ENCODE results near the gene FRMD5.

FRMD5 gene

GRCh38 chr15:43930556-43930955, 264.5 kb downstream of the FRMD5 start:
- H3K9me3 ChIP-seq (ENCODE audit: severe bottlenecking): no peaks in the 10 kb centered on the region
- H3K27ac ChIP-seq: no peak overlapping the region
- H3K36me3 ChIP-seq: no peaks in the 10 kb centered on the region
- DNase-seq: no peak
- no peak overlapping the region for H3K4me3 ChIP-seq (ENCODE audit: low read depth, low read length)
- H3K27me3 ChIP-seq (ENCODE audit: insufficient read depth, low read depth, severe bottlenecking): no peaks in the 10 kb centered on the region
- TF ChIP-seq, protein P1, sequence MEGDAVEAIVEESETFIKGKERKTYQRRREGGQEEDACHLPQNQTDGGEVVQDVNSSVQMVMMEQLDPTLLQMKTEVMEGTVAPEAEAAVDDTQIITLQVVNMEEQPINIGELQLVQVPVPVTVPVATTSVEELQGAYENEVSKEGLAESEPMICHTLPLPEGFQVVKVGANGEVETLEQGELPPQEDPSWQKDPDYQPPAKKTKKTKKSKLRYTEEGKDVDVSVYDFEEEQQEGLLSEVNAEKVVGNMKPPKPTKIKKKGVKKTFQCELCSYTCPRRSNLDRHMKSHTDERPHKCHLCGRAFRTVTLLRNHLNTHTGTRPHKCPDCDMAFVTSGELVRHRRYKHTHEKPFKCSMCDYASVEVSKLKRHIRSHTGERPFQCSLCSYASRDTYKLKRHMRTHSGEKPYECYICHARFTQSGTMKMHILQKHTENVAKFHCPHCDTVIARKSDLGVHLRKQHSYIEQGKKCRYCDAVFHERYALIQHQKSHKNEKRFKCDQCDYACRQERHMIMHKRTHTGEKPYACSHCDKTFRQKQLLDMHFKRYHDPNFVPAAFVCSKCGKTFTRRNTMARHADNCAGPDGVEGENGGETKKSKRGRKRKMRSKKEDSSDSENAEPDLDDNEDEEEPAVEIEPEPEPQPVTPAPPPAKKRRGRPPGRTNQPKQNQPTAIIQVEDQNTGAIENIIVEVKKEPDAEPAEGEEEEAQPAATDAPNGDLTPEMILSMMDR (IDR thresholded peaks at IDR 0.05; ENCODE audit: low read depth, low read length): no peak

GRCh38 chr15:43930079-43930478, 265.0 kb downstream of the FRMD5 start:
- Histone ChIP-seq H3K27ac (0 out of 2 replicates have a peak overlapping the region, but pooled peaks have one; percentile 16), H3K27me3 (ENCODE audit: insufficient read depth, low read depth, severe bottlenecking) (no peaks in the 10 kb centered on the region), H3K36me3 (no peaks in the 10 kb centered on the region), H3K9me3 (ENCODE audit: severe bottlenecking) (no peaks in the 10 kb centered on the region), H3K4me3 (ENCODE audit: low read depth, low read length) (no peak overlapping the region)
- DNase-seq: peak; percentile 20
- TF ChIP-seq, protein P1 (IDR thresholded peaks at IDR 0.05; ENCODE audit: low read depth, low read length): no peak

GRCh38 chr15:43928152-43928551, 266.9 kb downstream of the FRMD5 start:
- DNase-seq: no peak
- no peak overlapping the region for H3K27ac ChIP-seq
- TF ChIP-seq, protein P1 (IDR thresholded peaks at IDR 0.05; ENCODE audit: low read depth, low read length): no peak

GRCh38 chr15:43927203-43927602, 267.9 kb downstream of the FRMD5 start:
- Histone ChIP-seq H3K9me3 (ENCODE audit: severe bottlenecking) (no peaks in the 10 kb centered on the region), H3K27me3 (ENCODE audit: insufficient read depth, low read depth, severe bottlenecking) (no peaks in the 10 kb centered on the region), H3K4me3 (ENCODE audit: low read depth, low read length) (no peak overlapping the region), H3K27ac (no peak overlapping the region), H3K36me3 (no peaks in the 10 kb centered on the region)
- TF ChIP-seq, protein P1 (IDR thresholded peaks at IDR 0.05; ENCODE audit: low read depth, low read length): no peak
- no peak for DNase-seq

More at GRCh38 chr15:43928152-43928551, 266.9 kb downstream of the FRMD5 start:
- H3K9me3 ChIP-seq (ENCODE audit: severe bottlenecking): no peaks in the 10 kb centered on the region
- no peak overlapping the region for H3K4me3 ChIP-seq (ENCODE audit: low read depth, low read length)
- no peaks in the 10 kb centered on the region for H3K36me3 ChIP-seq
- no peaks in the 10 kb centered on the region for H3K27me3 ChIP-seq (ENCODE audit: insufficient read depth, low read depth, severe bottlenecking)

- Histone ChIP-seq H3K9me3 (ENCODE audit: severe bottlenecking) (no peaks in the 10 kb centered on the region), H3K27me3 (ENCODE audit: insufficient read depth, low read depth, severe bottlenecking) (no peaks in the 10 kb centered on the region), H3K27ac (no peak overlapping the region), H3K36me3 (no peaks in the 10 kb centered on the region), H3K4me3 (ENCODE audit: low read depth, low read length) (no peak overlapping the region)
- TF ChIP-seq, protein P1 (IDR thresholded peaks at IDR 0.05; ENCODE audit: low read depth, low read length): no peak
- DNase-seq: no peak
Observed at GRCh38 chr15:43923553-43923952, 271.5 kb downstream of the FRMD5 start.

DNA sequence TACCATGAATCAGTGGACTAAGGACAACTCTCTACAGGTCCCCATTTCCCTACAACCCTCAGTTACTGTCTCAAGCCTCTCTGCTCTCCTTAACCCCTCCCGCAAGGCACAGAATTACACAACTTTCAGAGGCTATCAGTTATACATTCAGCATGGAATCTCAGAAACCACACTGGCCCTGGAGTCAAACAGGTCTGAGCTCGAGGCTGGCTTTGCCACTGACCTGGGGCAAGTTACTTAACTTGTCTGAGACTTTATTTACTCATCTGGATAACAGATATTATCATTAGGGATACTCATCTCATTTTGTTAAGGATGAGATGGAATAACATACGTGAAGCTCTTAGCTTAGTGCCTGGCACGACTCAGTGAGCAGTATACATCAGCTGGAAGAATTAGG, 273.1 kb downstream of the FRMD5 start:
- DNase-seq: no peak
- no peaks in the 10 kb centered on the region for H3K36me3 ChIP-seq

More for the DNA sequence above, 273.1 kb downstream of the FRMD5 start:
- H3K27ac ChIP-seq: no peak overlapping the region
- H3K4me3 ChIP-seq (ENCODE audit: low read depth, low read length): no peak overlapping the region
- no peaks in the 10 kb centered on the region for H3K9me3 ChIP-seq (ENCODE audit: severe bottlenecking)
- no peaks in the 10 kb centered on the region for H3K27me3 ChIP-seq (ENCODE audit: insufficient read depth, low read depth, severe bottlenecking)
- TF ChIP-seq, protein P1 (IDR thresholded peaks at IDR 0.05; ENCODE audit: low read depth, low read length): no peak
